Stimulated activated CD4-positive, alpha-beta T cell treated with anti-CD3 and anti-CD28 coated beads, Interleukin-4, amount 100 ng/mL, for 48 hours (primary cell): ENCODE data around the gene NRP1.
A peak's percentile ranks its signal among the peaks of the same experiment; 100 is the strongest.

Experiments used
- DNase-seq, 2 donors: peaks; one replicate each; pipeline ENCODE4 v3.0.0-alpha.2; 2020; ENCODE audit warnings: low read depth in 2 of 2

The NRP1 gene

DNA sequence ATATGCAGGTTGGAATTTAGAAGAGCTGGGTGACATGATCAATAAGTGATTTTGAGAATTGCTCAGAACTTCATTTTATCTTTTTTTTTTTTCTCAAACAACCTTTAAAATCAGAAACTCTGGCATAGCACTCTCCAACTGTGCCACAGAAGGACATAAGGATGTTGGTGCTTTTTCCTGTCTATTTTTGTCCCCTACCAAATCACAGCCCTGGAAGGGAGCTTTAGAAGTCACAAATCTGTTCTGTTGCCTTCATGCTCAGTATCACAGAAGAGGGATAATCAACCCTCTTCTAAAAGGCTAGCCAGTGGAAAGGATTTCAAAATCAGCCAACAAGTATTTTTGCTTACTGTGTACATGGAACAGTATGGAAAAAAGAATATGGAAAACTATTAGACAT is 14.8 kb upstream of the NRP1 start:
- DNase-seq = no peak

GRCh38 chr10:33347211-33347610 is 12.7 kb upstream of the NRP1 start:
- DNase-seq = no peak

GRCh38 chr10:33345236-33345635 is 10.8 kb upstream of the NRP1 start:
- no peak for DNase-seq

- no peak for DNase-seq
Measured at GRCh38 chr10:33344676-33345075, 10.2 kb upstream of the NRP1 start.

- DNase-seq = no peak
Measured at GRCh38 chr10:33341637-33342036, 7.2 kb upstream of the NRP1 start.

- DNase-seq = no peak
Measured at GRCh38 chr10:33337326-33337957, 3.0 kb upstream of the NRP1 start.

DNA sequence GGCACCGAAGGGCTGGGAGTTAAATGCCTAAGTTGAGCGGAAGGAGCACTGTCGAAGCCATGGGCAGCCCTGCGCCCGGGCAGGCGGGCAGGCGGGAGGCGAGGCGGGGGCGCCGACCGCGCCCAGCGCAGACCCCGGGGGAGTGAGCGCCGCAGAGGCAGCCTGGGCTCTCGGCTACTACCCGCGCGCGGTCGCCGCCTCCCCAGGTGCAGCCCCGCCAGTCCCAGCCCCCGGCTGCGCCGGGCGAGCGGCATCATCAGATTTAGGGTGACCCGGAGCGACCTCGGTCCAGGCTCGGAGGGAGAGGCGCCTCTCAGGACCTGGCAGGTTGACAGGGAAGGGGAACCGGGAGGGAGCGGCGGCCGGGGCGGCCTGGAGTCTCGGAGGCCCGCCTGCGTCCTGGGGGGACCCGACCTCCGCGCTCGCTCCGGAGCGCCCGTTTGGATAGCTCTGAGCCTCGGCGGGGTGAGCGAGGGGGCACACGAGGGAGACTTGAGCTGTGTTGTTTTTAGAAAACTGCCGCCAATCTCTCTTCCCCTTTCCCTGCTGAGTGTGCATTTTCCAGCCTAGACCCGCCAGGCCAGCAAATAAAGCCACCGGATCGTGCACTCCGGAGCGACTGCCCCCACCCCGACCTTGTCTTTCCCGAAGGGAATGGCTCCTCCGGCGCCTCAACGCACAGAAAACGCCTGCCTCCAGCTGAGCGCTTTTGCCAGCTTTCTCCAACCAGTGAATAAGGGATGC is 2.3 kb upstream of the NRP1 start:
- DNase-seq = no peak

DNA sequence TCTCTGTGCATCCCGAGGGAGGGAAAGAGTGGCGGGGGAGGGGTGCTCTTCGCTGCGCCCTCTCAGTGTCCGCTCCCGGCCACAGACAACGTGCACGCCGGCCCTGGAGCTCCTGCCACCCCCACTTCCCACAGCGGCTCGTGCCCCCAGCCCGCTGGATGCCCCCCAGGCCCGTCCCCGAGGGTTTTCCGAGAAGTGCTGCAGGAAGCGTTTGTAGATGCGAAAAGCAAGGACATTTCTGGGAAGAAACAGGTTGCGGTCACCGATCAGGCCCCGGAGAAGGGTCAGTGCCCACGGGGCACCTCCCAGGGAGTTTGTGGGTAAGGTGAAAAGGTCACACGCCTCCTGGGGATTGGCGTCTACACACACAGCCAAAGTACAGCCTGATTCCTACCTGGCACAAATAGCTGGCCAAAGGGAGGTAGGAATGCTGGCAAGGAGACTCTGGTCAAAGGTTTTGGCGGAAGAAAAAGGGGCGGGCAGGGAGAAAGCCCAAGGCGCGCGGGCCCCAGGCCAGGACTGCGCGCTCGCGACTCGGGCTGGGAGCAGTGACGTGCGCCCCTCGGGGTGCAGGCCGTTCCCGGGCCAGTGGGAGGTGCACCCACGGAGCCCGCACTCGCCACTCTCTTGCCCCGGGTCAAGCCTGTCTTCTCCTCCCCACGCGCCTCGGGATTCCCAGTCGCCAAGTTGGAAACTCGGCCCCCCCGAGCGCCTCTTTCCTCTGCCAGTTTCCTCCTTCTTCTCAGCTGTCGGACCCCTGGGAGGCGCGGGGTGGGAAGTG is 1.5 kb upstream of the NRP1 start:
- DNase-seq = no peak

GRCh38 chr10:33335551-33335800 is 1.0 kb upstream of the NRP1 start:
- DNase-seq = no peak

GRCh38 chr10:33334805-33335550 is 511 bp upstream of the NRP1 start:
- peak in 1 of 2 donors; percentile 21 for DNase-seq

DNA sequence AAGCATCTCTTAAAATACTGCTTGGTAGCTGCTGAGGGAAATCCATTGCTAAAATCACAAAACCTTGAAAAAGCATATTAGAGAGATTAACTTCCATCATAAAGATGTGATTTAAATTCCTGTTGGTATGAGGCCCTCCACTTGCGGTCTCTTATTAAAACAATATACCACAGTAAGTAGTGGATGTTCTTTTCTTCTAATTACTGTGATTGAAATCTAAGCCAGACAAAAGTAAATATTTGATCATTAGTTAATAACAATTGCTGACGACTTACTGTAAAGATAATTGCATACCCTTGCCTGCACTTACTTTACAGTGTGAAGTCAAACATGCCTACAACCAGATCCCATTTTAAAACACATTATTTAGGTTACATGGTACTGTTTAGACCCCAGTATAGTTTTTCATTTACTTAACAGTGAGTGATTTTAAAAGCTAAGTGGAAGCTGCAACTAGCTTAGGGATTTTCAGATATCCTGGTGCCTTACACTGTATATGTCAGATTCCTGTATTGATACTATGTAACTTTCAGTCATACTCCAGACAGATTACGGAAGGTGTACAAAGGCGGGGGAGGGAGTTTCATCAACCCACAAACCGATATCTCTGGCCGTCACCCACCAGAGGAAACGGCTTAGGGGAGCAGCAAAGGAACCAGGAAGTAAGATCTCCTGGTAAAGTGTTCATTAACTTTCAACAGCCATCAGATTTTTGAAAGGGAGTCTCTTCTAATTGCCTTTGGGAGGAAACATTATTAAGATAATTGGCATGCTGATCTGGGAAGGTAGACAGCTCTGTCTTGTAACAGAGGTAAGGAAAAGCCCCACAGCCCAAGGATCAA is 986 bp downstream of the NRP1 start:
- DNase-seq = no peak

GRCh38 chr10:33332183-33333065 is 2.0 kb downstream of the NRP1 start:
- DNase-seq = no peak

DNA sequence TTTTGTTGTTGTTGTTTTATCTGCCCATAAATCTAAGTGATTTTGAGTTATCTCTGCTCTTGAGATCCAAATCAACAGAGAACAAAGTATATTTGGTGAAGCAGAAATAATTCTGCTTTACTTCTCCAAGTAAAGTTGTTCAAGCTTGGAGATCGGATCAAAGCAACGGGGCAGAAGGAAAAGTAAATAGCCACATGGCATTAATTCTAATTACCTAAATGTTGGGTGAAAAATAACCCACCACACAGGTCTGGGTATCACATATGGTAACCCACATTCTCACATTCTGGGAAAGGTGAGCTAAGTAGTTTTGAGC is 3.1 kb downstream of the NRP1 start:
- no peak for DNase-seq

- peak; percentile 70 to 82 for DNase-seq
Measured at GRCh38 chr10:33330543-33331378, 3.7 kb downstream of the NRP1 start.

GRCh38 chr10:33329178-33329577 is 5.3 kb downstream of the NRP1 start:
- DNase-seq = no peak

GRCh38 chr10:33328253-33328652 is 6.2 kb downstream of the NRP1 start:
- no peak for DNase-seq

- DNase-seq = no peak
Measured at GRCh38 chr10:33327751-33328150, 6.7 kb downstream of the NRP1 start.

DNA sequence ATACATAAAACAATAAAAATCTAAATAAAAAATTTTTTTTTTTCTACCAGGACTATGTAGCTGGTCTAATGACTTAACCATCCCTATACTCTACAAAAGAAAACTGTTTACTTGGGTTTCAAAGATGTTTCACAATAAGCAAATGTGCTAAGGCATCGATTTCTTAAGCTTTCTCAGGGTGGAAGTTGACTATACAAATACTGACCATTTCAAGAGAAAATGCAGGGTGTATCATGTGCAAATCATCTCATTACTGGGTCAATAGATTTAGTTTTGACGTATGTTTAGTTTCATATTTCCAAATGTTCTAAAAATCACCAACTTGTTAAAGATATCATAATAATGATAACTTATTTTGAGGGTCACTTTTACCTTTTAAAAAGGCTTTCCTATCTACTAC is 7.5 kb downstream of the NRP1 start:
- no peak for DNase-seq

DNA sequence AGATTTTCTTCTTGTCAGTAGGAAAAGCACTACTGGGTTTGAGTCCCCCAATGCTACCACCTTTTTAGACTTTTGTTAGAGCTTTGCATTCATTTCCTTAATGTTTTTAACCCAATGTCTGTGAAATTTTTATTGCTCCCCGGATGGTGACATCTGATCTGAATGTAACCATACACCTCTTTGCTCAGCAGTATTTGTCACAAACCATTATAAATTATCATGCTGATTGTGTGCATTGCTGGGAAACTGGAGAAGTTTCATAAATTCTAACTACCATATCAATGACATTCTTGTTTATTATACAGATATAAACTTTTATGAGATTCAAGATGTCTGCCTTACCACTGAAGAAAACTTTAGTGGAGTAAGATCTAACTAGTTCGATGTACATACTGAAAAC is 8.5 kb downstream of the NRP1 start:
- DNase-seq = no peak

- no peak for DNase-seq
Measured at GRCh38 chr10:33323721-33324120, 10.7 kb downstream of the NRP1 start.
